ENCODE data around the gene CLDN6. TPM values are rescaled to one million over a fixed set of nuclear protein-coding genes. Genes with fewer than 3 reads are reported as not detected.

CLDN6 gene
- total RNA-seq, 1 donor from 2014 or later = 563 TPM

DNA sequence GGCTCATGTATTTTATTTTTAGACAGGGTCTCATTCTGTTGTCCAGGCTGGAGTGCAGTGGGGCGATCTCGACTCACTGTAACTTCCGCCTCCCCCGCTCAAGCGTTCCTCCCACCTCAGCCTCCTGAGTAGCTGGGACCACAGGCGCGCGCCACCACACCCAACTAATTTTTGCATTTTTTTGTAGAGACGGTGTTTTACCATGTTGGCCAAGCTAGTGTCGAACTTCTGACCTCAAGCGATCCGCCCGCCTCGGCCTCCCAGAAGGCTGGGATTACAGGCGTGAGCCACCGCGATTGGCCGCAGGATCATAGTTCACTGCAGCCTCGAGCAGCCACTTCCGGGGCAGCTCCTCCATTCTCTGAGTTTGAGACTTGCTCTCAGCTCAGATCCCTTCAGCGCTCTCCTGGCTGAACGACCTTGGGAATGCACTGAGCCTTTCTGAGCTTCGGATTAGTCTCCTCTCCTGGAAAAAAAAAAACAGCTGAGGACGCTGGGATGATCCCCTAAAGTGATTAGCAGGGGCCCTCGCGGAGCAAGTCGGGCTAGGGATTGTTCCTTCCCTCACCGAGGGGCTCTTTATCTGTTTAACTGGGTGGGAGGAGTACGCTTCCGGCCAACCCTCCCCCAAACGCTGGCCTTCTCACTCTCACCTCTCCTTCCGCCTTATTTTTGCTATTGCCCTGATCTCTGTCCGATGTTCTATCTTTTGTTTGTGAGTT is 36.6 kb downstream of the CLDN6 start:
- TF ChIP-seq, protein P1, sequence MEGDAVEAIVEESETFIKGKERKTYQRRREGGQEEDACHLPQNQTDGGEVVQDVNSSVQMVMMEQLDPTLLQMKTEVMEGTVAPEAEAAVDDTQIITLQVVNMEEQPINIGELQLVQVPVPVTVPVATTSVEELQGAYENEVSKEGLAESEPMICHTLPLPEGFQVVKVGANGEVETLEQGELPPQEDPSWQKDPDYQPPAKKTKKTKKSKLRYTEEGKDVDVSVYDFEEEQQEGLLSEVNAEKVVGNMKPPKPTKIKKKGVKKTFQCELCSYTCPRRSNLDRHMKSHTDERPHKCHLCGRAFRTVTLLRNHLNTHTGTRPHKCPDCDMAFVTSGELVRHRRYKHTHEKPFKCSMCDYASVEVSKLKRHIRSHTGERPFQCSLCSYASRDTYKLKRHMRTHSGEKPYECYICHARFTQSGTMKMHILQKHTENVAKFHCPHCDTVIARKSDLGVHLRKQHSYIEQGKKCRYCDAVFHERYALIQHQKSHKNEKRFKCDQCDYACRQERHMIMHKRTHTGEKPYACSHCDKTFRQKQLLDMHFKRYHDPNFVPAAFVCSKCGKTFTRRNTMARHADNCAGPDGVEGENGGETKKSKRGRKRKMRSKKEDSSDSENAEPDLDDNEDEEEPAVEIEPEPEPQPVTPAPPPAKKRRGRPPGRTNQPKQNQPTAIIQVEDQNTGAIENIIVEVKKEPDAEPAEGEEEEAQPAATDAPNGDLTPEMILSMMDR (IDR thresholded peaks at IDR 0.05; ENCODE audit: unreplicated experiment) = no peak
- peak overlapping the region; percentile 97 for H3K27ac Mint-ChIP-seq
- no peak for DNase-seq (ENCODE audit: low spot score, unreplicated experiment)

DNA sequence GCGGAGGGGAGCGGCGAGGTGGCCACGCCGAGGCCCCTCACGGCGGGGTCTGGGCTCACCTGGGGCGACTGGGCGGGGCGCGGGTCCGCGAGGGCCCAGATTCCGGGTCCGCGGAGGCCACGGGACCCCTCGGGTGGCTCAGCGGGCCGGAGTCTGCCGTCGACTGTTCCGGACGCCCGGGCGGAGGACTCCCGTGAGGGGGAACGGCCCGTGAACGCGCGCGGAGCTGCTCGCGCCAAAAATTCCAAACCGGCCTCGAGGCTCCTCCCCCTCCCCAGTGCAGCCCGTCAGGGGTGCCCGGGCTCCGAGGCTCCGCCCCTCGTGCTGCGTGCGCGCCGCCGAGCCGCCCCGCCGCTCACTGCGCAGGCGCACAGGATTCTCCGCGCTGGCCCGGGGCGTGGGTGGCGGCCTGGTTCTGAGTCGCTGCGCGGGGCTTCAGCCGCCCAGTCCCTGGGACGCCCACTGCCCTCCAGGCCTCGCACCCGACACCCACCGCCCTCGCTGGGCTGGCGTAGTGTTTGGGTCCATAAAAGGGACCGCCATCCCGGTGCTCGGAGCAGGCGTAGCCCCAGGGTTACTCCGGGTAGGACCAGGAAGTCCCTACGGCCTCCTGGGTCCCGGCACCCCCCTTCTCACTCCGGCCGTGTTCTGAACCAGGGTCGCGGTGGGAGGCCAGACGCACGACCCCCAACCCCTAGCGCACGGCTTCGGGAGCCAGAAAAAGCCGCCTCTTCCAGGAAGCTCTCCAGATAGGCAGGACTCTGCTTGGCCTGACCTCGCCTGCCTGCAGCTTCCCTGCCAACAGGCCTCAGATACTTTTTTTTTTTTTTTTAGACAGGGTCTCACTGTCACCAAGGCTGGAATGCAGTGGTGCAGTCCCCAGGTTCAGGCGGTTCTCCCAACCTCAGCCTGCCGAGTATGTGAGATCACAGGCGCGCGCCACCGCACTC is 37.5 kb downstream of the CLDN6 start, which contains the start of gene PKMYT1:
Gene PKMYT1 (minus strand): TSS at position 220 of the 950 bp plus-strand sequence. CDS start 789 bp downstream, outside the sequence.
- Mint-ChIP-seq H3K9me3 (ENCODE audit: low read depth) (no peaks in the 10 kb centered on the region), H3K4me1 (ENCODE audit: low read depth) (peaks cover 15% of the 10 kb centered on the region), H3K36me3 (ENCODE audit: insufficient read depth) (no peaks in the 10 kb centered on the region), H3K4me3 (ENCODE audit: low read depth) (peak within 1 kb of the TSS; percentile 79), H3K27me3 (peaks cover 6% of the 10 kb centered on the region), H3K27ac (peak within 1 kb of the TSS; percentile 97)
- peak; percentile 89 for DNase-seq (ENCODE audit: low spot score, unreplicated experiment)
- TF ChIP-seq, protein P1 (IDR thresholded peaks at IDR 0.05; ENCODE audit: unreplicated experiment) = no peak

More for the DNA sequence above, 36.6 kb downstream of the CLDN6 start:
- H3K4me1 Mint-ChIP-seq (ENCODE audit: low read depth) = peaks cover 15% of the 10 kb centered on the region
- peak overlapping the region; percentile 79 for H3K4me3 Mint-ChIP-seq (ENCODE audit: low read depth)
- H3K9me3 Mint-ChIP-seq (ENCODE audit: low read depth) = no peaks in the 10 kb centered on the region
- peaks cover 6% of the 10 kb centered on the region for H3K27me3 Mint-ChIP-seq
- H3K36me3 Mint-ChIP-seq (ENCODE audit: insufficient read depth) = no peaks in the 10 kb centered on the region

DNA sequence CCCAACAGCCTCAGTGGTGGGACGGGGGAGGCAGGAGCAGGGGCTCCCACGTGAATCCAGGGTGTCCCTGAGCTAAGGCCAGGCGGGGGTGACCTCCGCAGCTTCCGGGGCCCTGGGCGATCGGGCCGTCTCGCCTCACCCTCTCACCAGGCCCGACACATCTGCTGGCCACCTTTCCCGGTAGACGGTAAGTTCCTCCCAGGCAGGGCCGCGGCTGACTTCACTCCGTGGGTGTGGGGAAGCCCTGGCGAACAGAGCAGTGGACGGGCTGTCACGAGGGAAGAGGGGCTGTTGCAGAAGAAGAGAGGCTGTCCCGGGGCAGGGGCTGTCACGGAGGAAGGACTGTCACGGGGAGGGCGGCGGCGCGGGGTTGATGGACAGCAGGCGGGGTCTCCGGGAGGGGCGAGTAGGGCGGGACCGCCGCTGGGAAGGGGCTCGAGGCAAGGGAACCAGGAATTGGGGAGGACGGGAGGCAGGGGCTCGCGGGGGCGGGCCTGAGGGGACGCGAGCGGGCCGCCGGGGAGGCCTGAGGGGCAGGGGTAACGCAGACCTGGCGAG is 38.2 kb downstream of the CLDN6 start:
- TF ChIP-seq, protein P1 (IDR thresholded peaks at IDR 0.05; ENCODE audit: unreplicated experiment) = no peak
- H3K27me3 Mint-ChIP-seq = peaks cover 6% of the 10 kb centered on the region
- H3K4me3 Mint-ChIP-seq (ENCODE audit: low read depth) = peak overlapping the region; percentile 74
- H3K36me3 Mint-ChIP-seq (ENCODE audit: insufficient read depth) = no peaks in the 10 kb centered on the region
- no peak for DNase-seq (ENCODE audit: low spot score, unreplicated experiment)
- no peaks in the 10 kb centered on the region for H3K9me3 Mint-ChIP-seq (ENCODE audit: low read depth)
- H3K4me1 Mint-ChIP-seq (ENCODE audit: low read depth) = peaks cover 15% of the 10 kb centered on the region
- no peak overlapping the region for H3K27ac Mint-ChIP-seq

DNA sequence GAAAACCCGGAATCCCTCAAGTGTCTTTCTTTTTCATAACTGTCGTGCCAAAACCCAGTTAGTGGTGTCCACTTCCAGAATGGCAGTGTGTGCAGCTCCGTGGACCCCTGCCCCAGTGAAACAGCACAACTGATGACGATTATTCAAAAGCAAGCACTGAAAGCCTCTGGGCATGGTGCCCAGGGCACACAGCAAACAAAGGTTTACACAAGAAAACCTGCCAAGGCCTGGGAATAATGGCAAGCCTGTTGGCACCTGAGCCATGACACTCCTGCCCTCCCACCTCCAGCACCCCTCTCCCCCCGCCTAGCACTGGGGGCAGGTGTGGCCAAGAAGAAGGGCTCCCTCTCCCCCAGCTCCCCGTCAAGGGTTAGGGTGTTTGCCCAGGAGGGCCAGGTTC is 40.5 kb downstream of the CLDN6 start:
- no peaks in the 10 kb centered on the region for H3K9me3 Mint-ChIP-seq (ENCODE audit: low read depth)
- no peak overlapping the region for H3K27ac Mint-ChIP-seq
- no peaks in the 10 kb centered on the region for H3K36me3 Mint-ChIP-seq (ENCODE audit: insufficient read depth)
- no peak overlapping the region for H3K4me3 Mint-ChIP-seq (ENCODE audit: low read depth)
- TF ChIP-seq, protein P1 (IDR thresholded peaks at IDR 0.05; ENCODE audit: unreplicated experiment) = no peak
- H3K27me3 Mint-ChIP-seq = peaks cover 3% of the 10 kb centered on the region
- no peak for DNase-seq (ENCODE audit: low spot score, unreplicated experiment)
- H3K4me1 Mint-ChIP-seq (ENCODE audit: low read depth) = peaks cover 12% of the 10 kb centered on the region

DNA sequence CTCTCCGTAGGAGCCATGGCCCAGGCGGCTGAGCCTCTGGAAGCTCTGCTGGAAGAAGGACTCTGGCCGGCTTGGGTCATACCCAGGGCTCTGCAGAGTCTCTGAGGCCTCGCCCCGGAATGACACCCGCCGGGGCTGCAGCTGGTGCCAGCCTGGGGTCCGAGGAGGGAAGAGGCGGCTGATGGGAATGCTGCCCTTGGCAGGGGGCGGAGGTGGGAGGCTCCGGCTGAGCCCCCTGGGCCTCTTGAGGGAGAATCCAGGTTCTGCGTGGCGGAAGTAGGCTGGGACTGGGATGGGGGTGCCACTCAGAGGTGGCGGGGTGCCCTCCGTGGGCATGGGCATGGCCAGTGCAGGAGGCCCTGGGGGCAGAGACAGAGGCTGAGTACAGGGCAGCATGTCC is 41.3 kb downstream of the CLDN6 start:
- TF ChIP-seq, protein P1 (IDR thresholded peaks at IDR 0.05; ENCODE audit: unreplicated experiment) = no peak
- no peak overlapping the region for H3K27ac Mint-ChIP-seq
- no peaks in the 10 kb centered on the region for H3K36me3 Mint-ChIP-seq (ENCODE audit: insufficient read depth)
- peaks cover 8% of the 10 kb centered on the region for H3K4me1 Mint-ChIP-seq (ENCODE audit: low read depth)
- H3K9me3 Mint-ChIP-seq (ENCODE audit: low read depth) = no peaks in the 10 kb centered on the region
- H3K27me3 Mint-ChIP-seq = peaks cover 2% of the 10 kb centered on the region
- no peak overlapping the region for H3K4me3 Mint-ChIP-seq (ENCODE audit: low read depth)
- DNase-seq (ENCODE audit: low spot score, unreplicated experiment) = no peak
